SK-N-SH treated with all-trans-retinoic acid at 6 μM for 48 hours (cell line): ENCODE data around the gene KCTD2.
A peak's percentile ranks its signal among the peaks of the same experiment; 100 is the strongest.

Experiments
- ATAC-seq: fragments of 200-7000 bp; cut with Tn5 transposase; 3 replicates; pipeline ENCODE4 v1.9.1; 2020; ENCODE audit warnings: mild to moderate bottlenecking, moderate library complexity
- ARNTL ChIP-seq: fragments of 450-650 bp; formaldehyde crosslinking; IDR thresholded peaks from 2 replicates; pipeline ENCODE4 v1.5.0; 2020; ENCODE audit warnings: low read depth, mild to moderate bottlenecking, moderate library complexity, borderline replicate concordance
- BACH2 ChIP-seq: fragments of 250-450 bp; sonication (Bioruptor Pico); IDR thresholded peaks from 2 replicates; pipeline ENCODE4 v1.9.0; 2021; ENCODE audit warnings: mild to moderate bottlenecking, borderline replicate concordance
- CSDC2 ChIP-seq: fragments of 250-450 bp; sonication (Bioruptor Pico); IDR thresholded peaks from 2 replicates; pipeline ENCODE4 v1.5.0; 2020; ENCODE audit warnings: mild to moderate bottlenecking, moderate library complexity
- ESRRG ChIP-seq: fragments of 250-450 bp; sonication (Bioruptor Pico); IDR thresholded peaks from 2 replicates; pipeline ENCODE4 v1.6.1; 2021; ENCODE audit warnings: mild to moderate bottlenecking
- GLIS3 ChIP-seq: fragments of 250-450 bp; sonication (Bioruptor Pico); IDR thresholded peaks from 2 replicates; pipeline ENCODE4 v1.5.0; 2020; ENCODE audit warnings: mild to moderate bottlenecking, moderate library complexity
- ISL1 ChIP-seq: fragments of 250-450 bp; sonication (Bioruptor Pico); IDR thresholded peaks from 2 replicates; pipeline ENCODE4 v2.1.2; 2022; ENCODE audit warnings: mild to moderate bottlenecking, moderate library complexity
- OSR1 ChIP-seq: fragments of 250-450 bp; sonication (Bioruptor Pico); IDR thresholded peaks from 2 replicates; pipeline ENCODE4 v1.8.0; 2022; ENCODE audit warnings: moderate library complexity, mild to moderate bottlenecking, inconsistent platforms
- PPARA ChIP-seq: fragments of 250-450 bp; sonication (Bioruptor Pico); IDR thresholded peaks from 2 replicates; pipeline ENCODE4 v1.5.0; 2020; ENCODE audit warnings: mild to moderate bottlenecking, borderline replicate concordance
- RARB ChIP-seq: fragments of 250-450 bp; sonication (Bioruptor Pico); IDR thresholded peaks from 2 replicates; pipeline ENCODE4 v1.8.0; 2021; ENCODE audit warnings: mild to moderate bottlenecking, moderate library complexity
- SNAI2 ChIP-seq: fragments of 250-450 bp; sonication (Bioruptor Pico); IDR thresholded peaks from 2 replicates; pipeline ENCODE4 v1.5.0; 2020; ENCODE audit warnings: mild to moderate bottlenecking, moderate library complexity
- TCF4 ChIP-seq: fragments of 250-450 bp; sonication (Bioruptor Pico); IDR thresholded peaks from 2 replicates; pipeline ENCODE4 v1.8.0; 2021; ENCODE audit warnings: mild to moderate bottlenecking, moderate library complexity, borderline replicate concordance
- TOX ChIP-seq: fragments of 250-450 bp; sonication (Bioruptor Pico); IDR thresholded peaks from 2 replicates; pipeline ENCODE4 v1.8.0; 2021; ENCODE audit warnings: mild to moderate bottlenecking, moderate library complexity, borderline replicate concordance
- ZC3H10 ChIP-seq: fragments of 250-450 bp; sonication (Bioruptor Pico); IDR thresholded peaks from 2 replicates; pipeline ENCODE4 v1.5.1; 2021; ENCODE audit warnings: mild to moderate bottlenecking, moderate library complexity
- ZFP3 ChIP-seq: fragments of 250-450 bp; sonication (Bioruptor Pico); IDR thresholded peaks from 2 replicates; pipeline ENCODE4 v1.5.0; 2020; ENCODE audit warnings: mild to moderate bottlenecking, moderate library complexity
- ZFP30 ChIP-seq: fragments of 450-650 bp; formaldehyde crosslinking; IDR thresholded peaks from 2 replicates; pipeline ENCODE4 v1.5.0; 2022; ENCODE audit warnings: mild to moderate bottlenecking, moderate library complexity
- ZNF565 ChIP-seq: fragments of 450-650 bp; formaldehyde crosslinking; conservative IDR thresholded peaks from 2 replicates; pipeline ENCODE4 v1.5.0; 2020; ENCODE audit warnings: low read depth, mild to moderate bottlenecking, moderate library complexity
- ZNF70 ChIP-seq: fragments of 450-650 bp; formaldehyde crosslinking; IDR thresholded peaks from 2 replicates; pipeline ENCODE4 v1.5.0; 2020; ENCODE audit warnings: mild to moderate bottlenecking, moderate library complexity
- ZNF8 ChIP-seq: fragments of 450-650 bp; formaldehyde crosslinking; IDR thresholded peaks from 2 replicates; pipeline ENCODE4 v1.5.0; 2020; ENCODE audit warnings: mild to moderate bottlenecking, moderate library complexity
- TF ChIP-seq, protein P1 (sequence below): fragments of 250-450 bp; sonication (Bioruptor Pico); IDR thresholded peaks from 2 replicates; pipeline ENCODE4 v1.5.0; 2020; ENCODE audit warnings: mild to moderate bottlenecking, moderate library complexity
- TF ChIP-seq, protein P2 (sequence below): fragments of 250-450 bp; sonication (Bioruptor Pico); IDR thresholded peaks from 2 replicates; pipeline ENCODE4 v1.8.0; 2021; ENCODE audit warnings: low read depth, mild to moderate bottlenecking, moderate library complexity, borderline replicate concordance
- TF ChIP-seq, protein P3 (sequence below): fragments of 250-450 bp; sonication (Bioruptor Pico); IDR thresholded peaks from 2 replicates; pipeline ENCODE4 v1.8.0; 2020; ENCODE audit warnings: mild to moderate bottlenecking, moderate library complexity, borderline replicate concordance
- TF ChIP-seq, protein P4 (sequence below): fragments of 250-450 bp; sonication (Bioruptor Pico); IDR thresholded peaks from 2 replicates; pipeline ENCODE4 v1.5.1; 2020; ENCODE audit warnings: low read depth, mild to moderate bottlenecking, moderate library complexity

The KCTD2 gene

DNA sequence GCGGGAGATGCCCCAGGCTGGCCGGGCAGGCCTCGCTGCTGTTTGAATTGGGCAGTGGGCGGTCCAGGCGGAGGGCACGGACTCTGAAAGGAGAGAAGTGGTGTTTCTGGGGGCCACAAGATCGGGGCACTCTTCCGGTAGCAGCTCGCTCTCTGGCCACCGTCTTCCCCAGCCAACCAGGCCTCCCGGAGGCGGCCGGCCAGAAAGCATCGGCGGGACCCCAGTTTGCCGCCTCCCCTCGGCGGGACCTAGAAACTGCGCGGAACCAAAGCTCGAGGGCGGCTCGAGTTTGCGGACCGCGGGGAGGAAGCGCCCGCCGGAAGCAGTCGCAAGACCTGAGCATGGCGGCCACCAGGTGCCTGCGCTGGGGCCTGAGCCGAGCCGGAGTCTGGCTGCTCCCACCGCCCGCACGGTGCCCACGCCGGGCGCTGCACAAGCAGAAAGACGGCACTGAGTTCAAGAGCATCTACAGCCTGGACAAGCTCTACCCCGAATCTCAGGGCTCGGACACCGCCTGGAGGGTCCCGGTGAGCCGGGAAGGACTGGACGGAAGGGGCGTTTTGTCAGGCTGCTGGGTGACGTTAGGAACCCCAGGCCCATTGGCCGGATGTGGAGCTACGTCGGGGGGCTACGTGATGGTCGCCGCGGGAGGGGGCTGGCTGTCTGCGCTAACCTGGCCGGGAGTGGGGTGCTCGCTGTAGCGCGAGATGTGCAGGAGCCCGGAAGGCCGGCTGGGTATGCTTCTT, 34.5 kb upstream of the KCTD2 start, which contains the start of gene MRPL58 (continued):
- TF ChIP-seq, protein P1, sequence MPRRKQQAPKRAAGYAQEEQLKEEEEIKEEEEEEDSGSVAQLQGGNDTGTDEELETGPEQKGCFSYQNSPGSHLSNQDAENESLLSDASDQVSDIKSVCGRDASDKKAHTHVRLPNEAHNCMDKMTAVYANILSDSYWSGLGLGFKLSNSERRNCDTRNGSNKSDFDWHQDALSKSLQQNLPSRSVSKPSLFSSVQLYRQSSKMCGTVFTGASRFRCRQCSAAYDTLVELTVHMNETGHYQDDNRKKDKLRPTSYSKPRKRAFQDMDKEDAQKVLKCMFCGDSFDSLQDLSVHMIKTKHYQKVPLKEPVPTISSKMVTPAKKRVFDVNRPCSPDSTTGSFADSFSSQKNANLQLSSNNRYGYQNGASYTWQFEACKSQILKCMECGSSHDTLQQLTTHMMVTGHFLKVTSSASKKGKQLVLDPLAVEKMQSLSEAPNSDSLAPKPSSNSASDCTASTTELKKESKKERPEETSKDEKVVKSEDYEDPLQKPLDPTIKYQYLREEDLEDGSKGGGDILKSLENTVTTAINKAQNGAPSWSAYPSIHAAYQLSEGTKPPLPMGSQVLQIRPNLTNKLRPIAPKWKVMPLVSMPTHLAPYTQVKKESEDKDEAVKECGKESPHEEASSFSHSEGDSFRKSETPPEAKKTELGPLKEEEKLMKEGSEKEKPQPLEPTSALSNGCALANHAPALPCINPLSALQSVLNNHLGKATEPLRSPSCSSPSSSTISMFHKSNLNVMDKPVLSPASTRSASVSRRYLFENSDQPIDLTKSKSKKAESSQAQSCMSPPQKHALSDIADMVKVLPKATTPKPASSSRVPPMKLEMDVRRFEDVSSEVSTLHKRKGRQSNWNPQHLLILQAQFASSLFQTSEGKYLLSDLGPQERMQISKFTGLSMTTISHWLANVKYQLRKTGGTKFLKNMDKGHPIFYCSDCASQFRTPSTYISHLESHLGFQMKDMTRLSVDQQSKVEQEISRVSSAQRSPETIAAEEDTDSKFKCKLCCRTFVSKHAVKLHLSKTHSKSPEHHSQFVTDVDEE: no peak; the same call in 1 of the 2 replicates
- TF ChIP-seq ZNF70 (peak; percentile 42; the same call in 1 of the 2 replicates), ISL1 (CRISPR knock-in tag) (no peak), CSDC2 (CRISPR knock-in tag) (peak; percentile 78; the same call in 1 of the 2 replicates), GLIS3 (CRISPR knock-in tag) (no peak), TOX (CRISPR knock-in tag) (no peak), ZFP30 (CRISPR knock-in tag) (no peak; the same call in 1 of the 2 replicates), PPARA (CRISPR knock-in tag) (no peak), OSR1 (CRISPR knock-in tag) (no peak), SNAI2 (CRISPR knock-in tag) (no peak)

DNA sequence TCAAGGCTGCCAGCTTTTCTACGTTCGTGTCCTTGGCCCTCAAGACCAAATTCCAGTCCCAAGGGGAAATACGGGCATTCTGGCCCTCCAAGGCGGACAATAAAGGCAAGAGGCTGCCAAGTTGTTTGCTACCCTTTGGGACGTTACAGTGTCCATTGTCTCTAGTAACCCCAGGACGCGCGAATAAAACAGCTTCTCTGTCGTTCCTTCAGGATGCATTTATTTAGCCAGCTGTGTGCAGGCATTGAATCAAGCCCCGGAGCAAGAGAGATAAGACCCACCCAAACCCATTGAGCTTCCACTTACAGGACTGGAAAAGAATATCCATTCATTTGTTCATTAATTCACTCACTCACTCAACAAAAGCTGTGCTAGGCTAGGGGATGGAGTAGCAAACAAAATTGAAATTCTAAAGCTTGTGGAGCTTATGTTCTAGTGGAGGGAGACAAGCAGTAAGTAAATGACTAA, 33.9 kb upstream of the KCTD2 start:
- peak; percentile 6 for ATAC-seq
- TF ChIP-seq, protein P2, sequence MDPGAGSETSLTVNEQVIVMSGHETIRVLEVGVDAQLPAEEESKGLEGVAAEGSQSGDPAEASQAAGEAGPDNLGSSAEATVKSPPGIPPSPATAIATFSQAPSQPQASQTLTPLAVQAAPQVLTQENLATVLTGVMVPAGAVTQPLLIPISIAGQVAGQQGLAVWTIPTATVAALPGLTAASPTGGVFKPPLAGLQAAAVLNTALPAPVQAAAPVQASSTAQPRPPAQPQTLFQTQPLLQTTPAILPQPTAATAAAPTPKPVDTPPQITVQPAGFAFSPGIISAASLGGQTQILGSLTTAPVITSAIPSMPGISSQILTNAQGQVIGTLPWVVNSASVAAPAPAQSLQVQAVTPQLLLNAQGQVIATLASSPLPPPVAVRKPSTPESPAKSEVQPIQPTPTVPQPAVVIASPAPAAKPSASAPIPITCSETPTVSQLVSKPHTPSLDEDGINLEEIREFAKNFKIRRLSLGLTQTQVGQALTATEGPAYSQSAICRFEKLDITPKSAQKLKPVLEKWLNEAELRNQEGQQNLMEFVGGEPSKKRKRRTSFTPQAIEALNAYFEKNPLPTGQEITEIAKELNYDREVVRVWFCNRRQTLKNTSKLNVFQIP (CRISPR knock-in tag): no peak
- no peak for TF ChIP-seq CSDC2 (CRISPR knock-in tag)
- TF ChIP-seq TCF4 (CRISPR knock-in tag): no peak
- 0 out of 2 replicates have a peak, but pooled peaks have one; percentile 29 for TF ChIP-seq ESRRG

DNA sequence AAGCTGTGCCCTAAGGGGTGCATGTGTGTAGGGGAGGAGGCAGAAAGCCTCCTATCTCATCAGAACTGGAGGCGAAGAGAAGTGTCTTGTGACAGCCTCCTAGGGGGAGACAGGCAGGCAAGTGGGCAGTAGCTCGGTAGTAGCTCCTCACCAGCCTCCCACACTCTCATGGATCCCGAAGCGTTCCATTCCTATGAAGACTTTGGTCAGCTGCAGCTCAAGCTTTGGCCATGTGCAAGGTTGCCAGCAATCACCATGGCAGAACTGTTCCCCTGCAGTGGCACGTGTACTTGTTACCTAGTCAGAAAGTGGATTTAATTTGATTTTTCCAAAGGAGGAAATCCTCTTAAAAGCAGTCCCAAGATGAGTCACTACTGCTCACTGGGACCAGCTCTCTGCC, 27.9 kb upstream of the KCTD2 start:
- no peak for TF ChIP-seq BACH2 (CRISPR knock-in tag)
- TF ChIP-seq, protein P2 (CRISPR knock-in tag): no peak
- TF ChIP-seq PPARA (CRISPR knock-in tag): no peak
- no peak for TF ChIP-seq ESRRG
- no peak for TF ChIP-seq ZFP3
- TF ChIP-seq ZFP30 (CRISPR knock-in tag): no peak
- TF ChIP-seq TCF4 (CRISPR knock-in tag): no peak
- no peak for TF ChIP-seq ZNF70
- no peak for TF ChIP-seq ARNTL (CRISPR knock-in tag)
- no peak for TF ChIP-seq ZC3H10 (CRISPR knock-in tag)
- TF ChIP-seq, protein P3, sequence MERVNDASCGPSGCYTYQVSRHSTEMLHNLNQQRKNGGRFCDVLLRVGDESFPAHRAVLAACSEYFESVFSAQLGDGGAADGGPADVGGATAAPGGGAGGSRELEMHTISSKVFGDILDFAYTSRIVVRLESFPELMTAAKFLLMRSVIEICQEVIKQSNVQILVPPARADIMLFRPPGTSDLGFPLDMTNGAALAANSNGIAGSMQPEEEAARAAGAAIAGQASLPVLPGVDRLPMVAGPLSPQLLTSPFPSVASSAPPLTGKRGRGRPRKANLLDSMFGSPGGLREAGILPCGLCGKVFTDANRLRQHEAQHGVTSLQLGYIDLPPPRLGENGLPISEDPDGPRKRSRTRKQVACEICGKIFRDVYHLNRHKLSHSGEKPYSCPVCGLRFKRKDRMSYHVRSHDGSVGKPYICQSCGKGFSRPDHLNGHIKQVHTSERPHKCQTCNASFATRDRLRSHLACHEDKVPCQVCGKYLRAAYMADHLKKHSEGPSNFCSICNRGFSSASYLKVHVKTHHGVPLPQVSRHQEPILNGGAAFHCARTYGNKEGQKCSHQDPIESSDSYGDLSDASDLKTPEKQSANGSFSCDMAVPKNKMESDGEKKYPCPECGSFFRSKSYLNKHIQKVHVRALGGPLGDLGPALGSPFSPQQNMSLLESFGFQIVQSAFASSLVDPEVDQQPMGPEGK (CRISPR knock-in tag): no peak
- TF ChIP-seq, protein P4, sequence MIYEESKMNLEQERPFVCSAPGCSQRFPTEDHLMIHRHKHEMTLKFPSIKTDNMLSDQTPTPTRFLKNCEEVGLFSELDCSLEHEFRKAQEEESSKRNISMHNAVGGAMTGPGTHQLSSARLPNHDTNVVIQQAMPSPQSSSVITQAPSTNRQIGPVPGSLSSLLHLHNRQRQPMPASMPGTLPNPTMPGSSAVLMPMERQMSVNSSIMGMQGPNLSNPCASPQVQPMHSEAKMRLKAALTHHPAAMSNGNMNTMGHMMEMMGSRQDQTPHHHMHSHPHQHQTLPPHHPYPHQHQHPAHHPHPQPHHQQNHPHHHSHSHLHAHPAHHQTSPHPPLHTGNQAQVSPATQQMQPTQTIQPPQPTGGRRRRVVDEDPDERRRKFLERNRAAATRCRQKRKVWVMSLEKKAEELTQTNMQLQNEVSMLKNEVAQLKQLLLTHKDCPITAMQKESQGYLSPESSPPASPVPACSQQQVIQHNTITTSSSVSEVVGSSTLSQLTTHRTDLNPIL (CRISPR knock-in tag): no peak
- TF ChIP-seq SNAI2 (CRISPR knock-in tag): no peak
- no peak for TF ChIP-seq TOX (CRISPR knock-in tag)
- TF ChIP-seq CSDC2 (CRISPR knock-in tag): no peak
- no peak for TF ChIP-seq ZNF8 (CRISPR knock-in tag)
- TF ChIP-seq RARB (CRISPR knock-in tag): no peak
- TF ChIP-seq GLIS3 (CRISPR knock-in tag): no peak
- TF ChIP-seq OSR1 (CRISPR knock-in tag): no peak
- no peak for TF ChIP-seq ZNF565
- TF ChIP-seq, all 23 proteins: peak for 0
- no peak for ATAC-seq
